HG02642 (cell line): ENCODE measurements around the gene CFAP97D1.

Experiments used
- ATAC-seq: cut with Tn5 transposase; IDR thresholded peaks from one replicate; pipeline ENCODE4 v1.9.1; 2021; ENCODE audit warnings: mild to moderate bottlenecking; ENCODE audit not compliant: unreplicated experiment, poor library complexity

Gene CFAP97D1

DNA sequence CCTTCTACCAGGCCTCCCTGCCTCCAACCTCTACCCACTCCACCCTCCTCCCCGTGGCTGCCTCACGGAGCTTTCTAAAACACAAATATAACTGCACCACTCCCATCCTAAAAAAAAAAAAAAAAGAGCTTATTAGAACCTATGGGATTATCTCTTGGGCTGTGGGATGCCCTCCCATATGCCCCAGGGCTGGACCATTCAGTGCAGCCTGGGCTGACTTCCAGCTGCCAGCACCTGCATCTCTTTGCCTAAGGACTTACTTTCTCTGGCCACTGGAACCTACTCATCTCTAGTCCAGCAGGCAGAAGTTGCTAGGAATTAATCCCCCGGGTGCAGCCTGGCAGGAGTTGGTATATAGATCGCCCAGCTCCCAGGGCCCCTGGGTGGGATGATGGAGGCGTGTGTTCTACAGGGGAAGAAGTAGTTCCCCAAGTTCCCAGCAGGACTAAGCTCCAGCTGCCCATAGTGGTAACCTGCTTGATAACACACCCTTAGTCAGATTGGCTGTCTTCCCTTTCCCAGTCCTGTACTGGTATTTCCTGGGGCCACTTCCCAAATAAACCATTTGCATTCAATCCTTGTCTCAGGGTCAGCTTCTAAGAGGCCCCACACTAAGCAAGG lies 42.4 kb downstream of the CFAP97D1 start:
- no peak for ATAC-seq

DNA sequence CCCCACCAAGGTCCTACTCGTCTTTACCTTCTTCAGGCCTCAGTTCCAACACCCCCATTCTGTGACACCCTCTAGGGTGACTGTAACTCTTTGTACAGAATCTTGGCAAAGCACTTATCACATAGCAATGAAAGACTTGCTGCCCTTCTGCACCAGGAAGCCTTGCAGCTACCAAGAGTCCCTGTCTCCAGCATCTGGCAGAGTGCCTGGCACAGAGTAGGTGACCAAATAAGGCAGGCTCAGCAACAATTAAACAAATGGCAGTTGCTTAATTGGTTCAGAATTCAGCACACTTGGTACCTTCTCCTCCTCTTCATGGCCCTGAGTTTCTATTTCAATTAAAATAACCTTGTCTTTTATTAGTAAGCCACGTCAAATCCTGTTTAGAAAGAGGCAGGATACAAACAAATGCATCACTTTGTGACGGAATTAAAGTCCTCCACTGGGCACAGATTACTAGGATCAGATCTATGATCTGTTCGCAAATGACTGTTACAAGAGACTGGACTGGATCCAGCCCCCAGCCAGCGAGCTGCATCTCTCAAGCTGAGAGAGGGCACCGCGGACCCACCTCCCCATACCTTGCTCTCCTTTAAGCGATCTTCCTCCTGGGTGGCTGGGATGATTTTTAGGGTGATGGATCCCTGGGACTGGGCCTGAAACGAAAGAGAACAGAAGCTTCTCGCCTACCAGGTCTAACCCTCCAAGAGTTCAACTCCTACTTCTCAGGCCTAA lies 43.3 kb downstream of the CFAP97D1 start:
- ATAC-seq, result no peak

DNA sequence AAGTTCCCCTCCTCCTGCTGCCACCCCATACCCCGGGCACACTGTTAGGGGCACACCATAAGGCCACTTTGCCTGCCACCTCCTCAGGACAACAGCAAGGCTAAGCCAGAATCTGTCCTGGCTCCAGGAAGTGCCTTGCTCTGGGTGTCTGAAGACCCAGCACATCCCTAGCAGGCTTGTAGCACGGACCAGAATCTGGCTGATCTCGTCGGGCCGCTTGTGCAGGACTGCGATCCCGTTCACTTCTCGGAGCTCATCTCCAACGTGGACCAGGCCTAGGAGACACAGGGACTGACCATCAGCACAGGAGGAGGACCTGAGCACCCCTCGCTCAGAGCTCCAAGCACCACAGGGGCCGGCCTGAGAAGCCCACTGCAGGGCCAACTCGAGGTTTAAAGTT lies 45.3 kb downstream of the CFAP97D1 start:
- ATAC-seq, result no peak

DNA sequence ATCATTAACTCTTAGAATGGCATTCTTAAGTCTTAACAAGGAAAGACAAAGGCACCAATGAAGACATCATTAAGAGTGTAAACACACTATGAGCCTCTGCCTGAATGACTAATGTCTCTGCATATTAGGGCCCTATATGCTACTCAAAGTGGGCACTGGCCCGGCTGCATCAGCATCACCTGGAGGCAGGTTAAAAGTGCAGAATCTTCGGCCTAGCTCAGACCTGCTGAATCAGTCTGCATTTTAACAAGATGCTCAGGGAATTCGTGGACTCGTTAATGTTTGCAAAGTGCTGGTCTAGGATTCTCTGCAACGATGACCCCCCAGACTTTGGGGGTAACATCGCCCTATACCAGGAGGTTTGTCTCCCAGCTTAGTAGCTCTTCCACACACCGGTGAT lies 46.0 kb downstream of the CFAP97D1 start:
- no peak for ATAC-seq

DNA sequence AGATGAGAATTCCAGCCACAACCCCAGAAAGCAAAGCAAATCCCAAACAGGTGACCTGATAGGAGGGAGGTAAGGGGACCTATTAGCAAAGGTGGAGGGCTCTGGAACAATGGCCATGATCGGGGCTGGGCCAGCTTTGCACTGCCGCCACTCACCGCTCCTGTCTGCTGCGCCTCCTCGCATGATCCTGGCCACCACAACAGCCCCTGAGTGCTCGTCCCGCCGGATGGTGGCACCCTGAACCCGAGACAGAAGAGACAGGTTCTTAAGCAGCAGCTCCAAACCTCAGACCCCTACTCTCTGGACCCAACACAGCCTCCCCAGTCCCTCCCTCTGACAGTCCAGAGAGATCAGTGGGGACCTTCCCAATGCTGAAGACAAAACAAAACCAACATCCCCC lies 47.4 kb downstream of the CFAP97D1 start:
- ATAC-seq, result no peak

DNA sequence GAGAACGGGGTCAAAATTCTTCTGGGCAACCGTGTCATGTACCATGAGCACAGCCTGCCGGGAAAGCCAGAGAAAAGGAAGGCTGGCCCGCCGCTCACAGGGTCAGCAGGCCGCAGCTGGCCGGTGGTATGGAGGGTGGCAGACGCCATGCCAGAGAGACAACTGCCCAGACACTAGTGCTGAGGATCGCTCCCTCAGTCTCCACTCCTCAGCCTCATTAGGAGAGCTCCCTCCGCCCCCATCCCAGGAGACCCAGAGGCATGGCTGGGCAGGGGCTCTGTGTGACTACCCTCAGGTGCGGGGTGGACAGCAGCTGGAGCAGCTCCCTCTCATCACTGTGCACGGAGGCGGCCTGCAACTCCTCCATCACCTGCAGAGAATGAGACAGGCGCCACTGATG lies 49.5 kb downstream of the CFAP97D1 start:
- ATAC-seq, result no peak

DNA sequence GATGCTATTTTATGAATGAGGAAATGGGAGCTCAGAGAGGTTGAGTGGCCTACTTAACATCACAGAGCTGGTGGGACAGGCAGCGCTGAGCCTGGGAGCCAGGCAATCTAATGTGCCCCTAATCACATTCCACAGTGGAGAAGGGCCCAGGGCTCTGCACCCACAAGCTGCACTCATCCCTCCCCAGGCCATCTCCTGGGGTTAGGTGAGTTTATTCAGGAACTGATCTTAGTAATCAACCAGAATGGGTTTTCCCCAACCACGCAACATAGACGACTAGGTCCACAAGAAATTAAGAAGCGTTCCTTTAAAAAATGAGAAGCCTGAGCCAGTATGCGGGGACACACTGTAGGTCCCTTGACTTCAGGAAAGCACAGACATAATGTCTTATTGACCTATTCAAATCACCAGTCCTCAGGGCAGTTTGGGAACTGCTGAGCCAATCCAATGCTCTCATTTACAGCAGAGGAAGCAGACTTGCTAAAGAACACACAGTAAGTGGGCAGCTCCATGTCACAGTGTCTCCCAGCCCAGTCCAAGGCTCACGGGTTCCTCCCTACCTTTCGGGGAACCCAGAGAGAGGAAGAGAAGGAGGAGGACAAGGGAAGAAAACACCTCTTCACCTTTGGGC lies 50.4 kb downstream of the CFAP97D1 start:
- no peak for ATAC-seq

DNA sequence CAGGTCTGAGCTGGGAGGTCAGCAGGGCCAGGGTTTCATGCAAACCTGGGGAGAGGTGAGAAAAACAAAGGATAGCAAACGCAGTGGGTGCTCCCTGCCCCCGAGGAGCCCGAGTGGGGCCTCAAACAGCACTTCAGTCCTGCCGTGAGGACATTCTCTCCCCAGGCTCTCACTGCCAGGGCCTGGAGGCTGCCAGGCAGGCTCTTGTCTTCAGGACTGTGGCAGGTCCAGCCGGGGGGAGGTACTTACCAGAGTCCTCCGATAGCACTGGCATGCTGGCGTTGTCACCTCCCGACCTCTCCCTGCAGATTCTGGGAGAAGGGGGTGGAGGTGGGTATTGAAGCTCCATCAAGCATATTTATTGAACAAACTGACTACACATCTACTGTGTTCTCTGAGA lies 51.4 kb downstream of the CFAP97D1 start:
- no peak for ATAC-seq

DNA sequence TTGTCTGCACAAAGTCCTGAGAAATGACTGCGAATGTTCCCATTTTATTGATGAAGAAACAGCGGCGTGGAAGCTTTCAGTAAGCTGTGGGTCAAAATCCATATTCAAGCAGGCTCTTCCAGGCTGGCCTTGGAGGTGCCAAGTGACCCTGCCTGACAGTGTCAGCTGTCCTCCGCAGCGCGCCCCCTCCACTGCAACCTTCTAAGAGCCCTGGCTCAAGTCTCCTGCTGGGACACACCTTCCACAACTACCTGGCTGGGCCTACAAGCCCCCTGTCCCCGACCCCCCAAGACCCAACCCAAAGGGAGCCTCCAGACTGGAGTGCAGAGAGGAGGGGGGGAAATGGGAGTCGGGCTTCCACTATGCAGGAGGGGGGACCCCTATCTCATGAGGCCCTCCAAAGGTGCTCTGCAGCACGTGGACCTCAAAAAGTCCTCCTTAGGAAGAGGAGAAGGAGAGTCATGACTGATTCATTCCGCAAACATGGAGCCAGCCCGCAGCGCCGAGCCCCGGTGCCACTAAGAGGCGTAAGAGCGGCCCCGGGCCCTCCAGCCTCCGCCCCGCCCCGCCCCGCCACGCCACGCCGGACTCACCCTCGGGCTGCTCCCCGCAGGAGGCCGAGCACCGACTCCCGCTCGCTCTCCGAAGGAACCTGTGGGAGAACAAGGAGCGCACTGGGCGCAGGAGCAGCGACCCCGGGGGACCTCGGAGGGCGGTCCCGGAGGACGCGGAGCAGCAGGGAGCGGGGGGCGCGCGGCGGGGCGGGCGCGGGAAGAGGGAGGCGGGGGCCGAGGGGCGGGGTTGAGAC lies 52.1 kb downstream of the CFAP97D1 start:
- ATAC-seq, result no peak

DNA sequence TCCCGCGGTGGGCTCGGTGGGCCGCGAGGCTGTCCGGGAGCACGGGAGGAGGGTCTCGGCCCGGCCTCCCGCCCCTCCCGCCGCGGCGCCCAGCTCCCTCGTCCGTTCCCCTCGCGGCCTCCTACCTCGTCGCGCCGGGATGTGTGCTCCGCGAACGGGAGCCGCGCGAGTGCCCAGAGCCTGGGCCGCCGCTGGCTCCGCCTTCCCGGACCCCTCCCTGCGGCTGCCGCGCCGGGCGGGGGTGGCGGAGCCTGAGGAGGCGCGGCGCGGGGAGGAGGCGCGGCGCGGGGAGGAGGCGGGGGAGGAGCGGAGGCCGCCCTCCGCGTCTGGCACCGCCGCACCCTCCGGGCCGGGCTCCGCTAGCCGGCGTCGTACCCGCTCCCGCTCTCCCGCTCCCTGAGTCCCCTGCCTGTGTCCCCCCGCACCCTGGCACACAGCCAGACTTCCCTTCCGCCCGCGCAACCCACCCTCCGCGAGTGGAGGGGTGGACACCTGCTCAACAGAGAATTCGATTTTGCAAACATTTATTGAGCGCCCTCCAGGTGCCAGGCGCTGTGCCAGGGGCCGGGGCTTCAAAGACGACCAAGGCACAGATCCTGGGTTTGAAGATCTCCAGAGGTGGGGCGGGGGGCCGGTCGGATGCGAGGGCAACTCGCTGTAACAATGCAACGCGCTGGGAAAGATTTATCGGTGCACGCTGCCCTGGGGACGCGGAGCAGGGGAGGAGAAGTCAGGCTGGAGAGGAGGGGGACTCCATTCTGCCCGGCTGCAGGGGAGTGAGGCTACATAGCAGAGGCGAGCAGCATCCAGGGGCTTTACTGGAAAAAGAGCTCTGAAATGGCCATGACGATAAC lies 53.0 kb downstream of the CFAP97D1 start, which contains the start of gene MPP3:
MPP3 (minus strand) TSS at position 171 of the 854 bp plus-strand sequence. CDS start 1,240 bp downstream, outside the sequence.
- ATAC-seq, result no peak

DNA sequence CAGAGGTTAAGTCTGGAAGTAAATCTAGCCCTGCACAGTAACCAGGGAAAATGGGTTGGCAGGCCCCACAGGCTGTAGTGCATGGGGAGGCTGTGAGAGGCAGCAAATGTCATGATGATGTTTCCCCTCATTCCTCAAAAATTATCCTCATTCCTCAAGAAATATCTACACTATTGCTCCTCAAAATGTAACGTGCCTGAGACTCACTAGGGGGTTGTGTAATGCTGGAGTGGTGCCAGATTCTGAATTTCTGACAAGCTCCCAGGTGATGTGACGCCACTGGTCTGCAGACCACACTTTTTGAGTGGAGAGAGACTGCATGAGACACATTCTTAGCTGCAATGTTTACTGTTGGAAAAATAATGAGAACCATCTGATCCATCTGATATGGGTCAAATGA lies 53.9 kb downstream of the CFAP97D1 start:
- no peak for ATAC-seq
